GM12873 (cell line): ENCODE data around the gene GLIPR1L1.

ENCODE experiments used
- CTCF ChIP-seq: IDR thresholded peaks from 2 replicates; pipeline ENCODE4 v1.5.1; 2012; ENCODE audit warnings: low read depth, mild to moderate bottlenecking, moderate library complexity, low read length, control low read depth; ENCODE audit not compliant: insufficient read depth; ENCODE audit errors: missing control alignments

GLIPR1L1 gene

GRCh38 chr12:75323663-75324062 lies 10.8 kb upstream of the GLIPR1L1 start:
- TF ChIP-seq CTCF: no peak

- TF ChIP-seq CTCF: no peak
Observed at GRCh38 chr12:75327642-75328041, 6.8 kb upstream of the GLIPR1L1 start.

DNA sequence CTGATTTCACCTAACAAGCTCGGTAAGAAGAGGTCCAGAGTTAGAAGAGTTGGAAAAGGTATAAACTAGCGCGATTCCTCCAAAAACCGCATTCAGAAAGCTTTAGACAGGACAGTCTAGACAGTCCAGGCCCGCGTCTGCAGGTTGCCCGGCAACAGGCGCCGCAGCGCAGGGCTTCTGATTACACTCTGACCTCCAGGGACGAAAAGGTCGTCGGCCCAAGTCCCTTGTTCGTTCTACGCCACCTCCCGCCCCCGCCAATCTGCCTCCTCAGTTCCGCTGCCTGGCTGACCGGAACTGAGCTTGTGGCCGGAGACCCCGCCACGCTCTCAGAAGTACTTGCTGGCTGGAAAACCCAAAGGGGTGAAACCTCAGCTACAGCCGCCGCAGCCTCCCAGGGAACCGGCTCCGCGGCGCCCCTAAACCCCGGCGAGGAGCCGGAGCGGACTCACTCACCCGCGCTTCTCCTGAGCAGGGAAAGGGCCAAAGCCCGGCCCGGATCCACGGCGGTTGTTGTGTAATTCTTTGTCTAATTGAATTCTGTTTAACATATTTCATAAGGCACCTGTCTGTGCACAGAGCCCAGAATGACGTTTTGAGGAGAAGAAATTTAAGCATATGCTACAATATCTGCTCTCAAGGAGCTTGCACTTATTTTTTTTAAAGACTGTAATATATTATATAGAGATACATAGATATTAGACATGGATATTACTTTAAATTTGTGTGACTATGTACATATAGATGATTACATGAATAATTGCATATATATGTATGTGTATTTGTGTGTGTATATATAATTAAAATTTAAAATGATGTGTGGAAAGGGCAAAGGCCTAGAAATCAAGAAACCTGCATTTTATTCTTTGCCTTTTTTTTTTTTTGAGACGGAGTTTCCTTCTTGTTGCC lies 4.3 kb upstream of the GLIPR1L1 start, which contains the start of gene CAPS2:
CAPS2 (minus strand) TSS at position 407 of the 909 bp plus-strand sequence. CDS start 3,826 bp downstream, outside the sequence.
- TF ChIP-seq CTCF: no peak

DNA sequence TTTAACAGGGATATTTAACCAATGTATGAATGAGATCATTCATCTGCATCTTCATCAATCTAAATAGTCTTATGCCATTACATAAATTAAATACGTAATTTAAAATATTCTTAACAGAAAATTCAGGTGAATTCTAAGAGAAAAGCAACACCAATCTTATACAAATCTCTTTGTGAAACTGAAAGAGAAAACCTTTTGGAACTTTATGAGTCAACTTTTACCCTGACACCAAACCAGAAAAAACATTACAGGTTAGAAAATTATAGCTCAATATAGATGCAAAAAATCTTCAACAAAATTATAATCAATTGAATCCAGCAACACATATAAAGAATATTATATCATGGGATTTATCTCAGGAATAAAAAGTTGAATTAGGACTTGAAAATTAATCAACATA lies 3.4 kb downstream of the GLIPR1L1 start:
- TF ChIP-seq CTCF: no peak

DNA sequence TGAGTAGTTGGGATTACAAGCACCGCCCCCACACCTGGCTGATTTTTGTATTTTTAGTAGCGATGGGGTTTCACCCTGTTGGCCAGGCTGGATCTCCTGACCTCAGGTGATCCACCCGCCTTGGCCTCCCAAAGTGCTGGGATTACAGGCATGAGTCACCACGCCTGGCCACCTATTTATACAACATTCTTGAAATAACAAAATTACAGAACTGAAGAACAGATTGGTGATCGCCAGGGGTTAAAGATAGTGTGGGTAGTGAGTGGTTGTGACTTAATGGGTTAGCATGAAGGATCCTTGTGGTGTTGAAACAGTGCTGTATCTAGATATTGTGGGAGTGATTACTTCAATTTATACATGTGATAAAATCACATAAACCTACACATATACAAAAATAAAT lies 7.4 kb downstream of the GLIPR1L1 start:
- no peak for TF ChIP-seq CTCF

GRCh38 chr12:75345531-75345930 lies 11.1 kb downstream of the GLIPR1L1 start:
- TF ChIP-seq CTCF: no peak

- no peak for TF ChIP-seq CTCF
Observed at GRCh38 chr12:75349946-75350345, 15.5 kb downstream of the GLIPR1L1 start.
